ENCODE data around the gene RBMS3.

The RBMS3 gene

DNA sequence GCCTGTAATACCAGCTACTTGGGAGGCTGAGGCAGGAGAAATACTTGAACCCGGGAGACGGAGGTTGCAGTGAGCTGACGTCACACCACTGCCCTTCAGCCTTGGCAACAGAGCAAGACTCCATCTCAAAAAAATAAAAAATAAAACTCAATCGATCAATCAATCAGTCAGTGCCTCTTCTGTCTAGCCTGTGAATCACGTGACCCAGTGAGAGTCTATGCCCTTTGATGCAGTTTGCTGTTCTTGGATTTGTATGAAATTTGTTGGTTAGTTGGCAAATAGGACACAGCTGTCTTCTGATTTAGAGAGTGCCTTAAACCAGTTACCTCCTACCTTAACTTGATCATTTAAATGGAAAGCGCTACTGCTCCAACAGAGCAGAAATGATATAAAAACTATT is 3.6 kb upstream of the RBMS3 start:
- no peak for DNase-seq (ENCODE audit: low read depth in 2 of 2)

- DNase-seq (ENCODE audit: low read depth in 2 of 2), result no peak
Observed at GRCh38 chr3:29279286-29279685, 1.6 kb upstream of the RBMS3 start.

- no peak for DNase-seq (ENCODE audit: low read depth in 2 of 2)
Observed at GRCh38 chr3:29279806-29280205, 1.1 kb upstream of the RBMS3 start.

GRCh38 chr3:29281094-29281343 is 148 bp downstream of the RBMS3 start:
- DNase-seq (ENCODE audit: low read depth in 2 of 2), result no peak

GRCh38 chr3:29281344-29282241 is 722 bp downstream of the RBMS3 start:
- DNase-seq (ENCODE audit: low read depth in 2 of 2), result no peak

GRCh38 chr3:29282427-29283230 is 1.8 kb downstream of the RBMS3 start:
- no peak for DNase-seq (ENCODE audit: low read depth in 2 of 2)

GRCh38 chr3:29283231-29284119 is 2.6 kb downstream of the RBMS3 start:
- DNase-seq (ENCODE audit: low read depth in 2 of 2), result no peak

DNA sequence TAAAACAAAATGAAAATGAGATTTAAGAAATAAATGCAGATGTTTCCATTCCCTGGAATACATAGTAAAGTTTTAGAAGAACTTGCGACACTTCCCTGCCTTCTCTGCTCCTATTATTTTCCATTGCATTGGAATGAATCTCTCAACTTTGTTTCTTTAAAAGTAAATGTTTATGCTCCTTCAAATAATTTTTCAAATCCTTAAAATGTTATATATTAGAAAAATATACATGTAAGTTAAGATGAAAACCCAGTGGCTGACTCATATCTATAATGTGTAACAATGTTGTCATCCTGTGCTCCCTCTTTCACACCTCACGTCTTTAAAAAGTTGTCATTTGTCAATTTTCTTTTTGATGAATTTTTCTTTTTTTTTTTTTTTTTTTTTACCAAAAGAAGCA is 3.6 kb downstream of the RBMS3 start:
- no peak for DNase-seq (ENCODE audit: low read depth in 2 of 2)

GRCh38 chr3:29285471-29286071 is 4.7 kb downstream of the RBMS3 start:
- DNase-seq (ENCODE audit: low read depth in 2 of 2), result no peak

GRCh38 chr3:29286478-29287240 is 5.8 kb downstream of the RBMS3 start:
- DNase-seq (ENCODE audit: low read depth in 2 of 2), result no peak

- no peak for DNase-seq (ENCODE audit: low read depth in 2 of 2)
Observed at GRCh38 chr3:29290596-29290995, 9.7 kb downstream of the RBMS3 start.

DNA sequence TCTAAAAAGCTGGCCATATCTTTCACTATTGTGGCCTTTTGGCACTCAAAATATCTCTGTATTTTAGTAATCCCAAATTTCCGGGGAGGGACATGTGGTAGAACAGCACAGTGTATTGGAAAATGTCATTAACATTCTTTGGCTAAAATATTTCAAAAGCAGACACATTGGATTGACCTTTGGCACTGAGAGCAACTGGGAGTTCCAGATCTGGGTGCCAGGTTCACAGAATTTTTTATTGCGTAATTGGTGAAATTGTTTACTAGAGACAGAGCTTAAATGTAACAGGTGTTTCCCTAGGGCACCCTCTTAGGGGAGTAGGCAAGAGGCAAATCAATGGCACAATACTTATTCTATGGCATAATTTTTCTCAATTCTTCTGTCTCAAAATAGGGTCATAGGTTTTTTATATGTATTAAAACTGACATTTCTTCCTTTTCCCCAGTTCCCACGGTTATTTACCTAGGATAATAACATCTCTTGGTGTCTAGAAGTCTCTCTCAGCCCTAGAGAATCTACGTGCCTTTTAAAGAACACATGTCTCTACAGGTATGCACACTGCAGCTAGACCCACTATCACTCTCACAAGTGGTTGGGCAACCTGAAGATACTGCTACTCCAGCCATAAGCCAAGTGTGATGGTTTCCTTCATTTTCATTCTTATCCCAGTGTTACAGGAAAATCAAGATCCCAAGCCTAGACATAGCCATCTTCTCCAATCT is 10.6 kb downstream of the RBMS3 start:
- DNase-seq (ENCODE audit: low read depth in 2 of 2), result no peak

DNA sequence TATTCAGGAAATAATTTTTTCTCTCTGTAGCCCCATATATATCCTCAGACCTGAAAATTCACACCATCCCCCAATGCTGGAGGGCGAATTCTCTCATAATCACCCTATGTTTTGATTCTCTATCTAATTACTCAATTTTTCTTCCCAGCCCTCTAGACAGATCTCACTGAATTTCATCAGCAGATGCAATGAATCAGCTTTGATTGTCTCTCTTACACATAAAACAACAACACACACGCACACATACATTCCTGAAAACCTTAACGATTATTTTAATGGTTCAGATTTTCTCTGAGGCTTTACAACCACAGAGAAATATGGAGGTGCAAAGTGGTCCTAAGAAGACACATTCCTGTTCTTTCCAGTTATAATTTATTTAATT is 11.1 kb downstream of the RBMS3 start:
- DNase-seq (ENCODE audit: low read depth in 2 of 2), result no peak

DNA sequence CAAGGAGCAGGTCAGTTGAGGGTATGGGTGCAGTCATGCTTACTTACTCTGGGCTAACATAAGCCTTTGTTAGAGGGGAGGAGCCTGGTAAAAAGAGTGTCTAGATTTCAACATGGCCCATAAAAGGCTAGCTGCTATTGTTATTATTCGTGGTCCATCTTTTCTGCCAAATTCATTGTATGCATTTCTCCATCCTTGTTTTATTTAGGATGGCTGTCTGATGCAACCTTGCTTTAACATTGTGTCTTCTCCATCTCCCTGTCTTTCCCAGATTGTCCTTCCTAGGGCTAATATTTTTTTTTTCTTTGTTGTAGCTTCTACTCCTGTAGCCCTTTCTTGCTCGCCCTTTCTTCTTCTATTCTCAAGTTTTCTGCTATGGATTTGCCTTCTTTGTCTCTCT is 12.6 kb downstream of the RBMS3 start:
- DNase-seq (ENCODE audit: low read depth in 2 of 2), result no peak

DNA sequence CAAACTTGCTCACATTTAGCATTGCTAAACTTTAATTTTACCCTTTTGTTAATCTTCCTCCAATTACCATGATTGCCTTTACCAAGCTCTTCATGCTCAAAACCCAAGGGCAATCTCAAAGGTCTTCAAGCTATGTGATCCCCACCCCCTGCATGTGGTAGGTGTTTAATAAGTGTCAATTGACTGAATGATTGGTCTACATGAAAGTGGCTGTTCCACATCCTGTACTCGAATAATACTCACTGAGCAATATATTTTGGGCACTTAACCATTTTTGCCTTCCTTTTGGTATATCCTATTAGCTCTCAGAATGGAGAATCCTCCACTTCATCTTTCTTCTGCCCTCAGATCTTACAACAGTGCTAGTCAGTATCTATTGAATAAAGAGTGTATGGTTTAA is 17.1 kb downstream of the RBMS3 start:
- no peak for DNase-seq (ENCODE audit: low read depth in 2 of 2)

DNA sequence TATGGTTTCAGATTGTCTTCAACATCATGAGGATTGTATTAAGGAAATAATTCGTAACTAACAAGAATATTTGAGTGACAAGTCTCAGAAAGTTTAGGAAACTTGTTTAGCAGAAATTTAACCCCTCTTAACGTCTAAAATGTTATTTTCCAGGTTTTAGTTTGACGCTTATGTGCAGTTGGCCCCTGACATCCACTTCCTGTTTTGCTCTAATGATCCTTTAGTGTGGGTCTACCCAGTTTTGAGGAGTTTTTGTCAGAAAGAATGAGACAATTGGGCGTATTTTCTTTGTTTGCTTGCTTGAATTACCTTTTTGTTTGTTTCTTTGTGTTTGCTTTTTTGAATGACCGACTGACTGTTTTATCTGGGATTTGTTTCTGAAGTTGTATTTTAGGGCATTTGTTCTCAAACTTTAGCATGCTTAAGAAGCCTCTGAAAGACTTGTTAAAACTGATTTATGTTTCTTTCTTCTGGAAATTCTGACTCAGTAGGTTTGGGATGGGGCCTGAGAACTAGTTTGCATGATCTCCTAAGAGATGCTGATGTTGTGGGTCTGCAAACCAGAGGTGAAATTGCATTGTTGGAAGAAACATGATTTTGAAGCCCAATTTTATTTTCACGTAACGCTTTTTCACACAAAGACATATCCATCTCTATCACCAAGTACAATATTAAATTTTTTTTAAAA is 20.6 kb downstream of the RBMS3 start:
- no peak for DNase-seq (ENCODE audit: low read depth in 2 of 2)

DNA sequence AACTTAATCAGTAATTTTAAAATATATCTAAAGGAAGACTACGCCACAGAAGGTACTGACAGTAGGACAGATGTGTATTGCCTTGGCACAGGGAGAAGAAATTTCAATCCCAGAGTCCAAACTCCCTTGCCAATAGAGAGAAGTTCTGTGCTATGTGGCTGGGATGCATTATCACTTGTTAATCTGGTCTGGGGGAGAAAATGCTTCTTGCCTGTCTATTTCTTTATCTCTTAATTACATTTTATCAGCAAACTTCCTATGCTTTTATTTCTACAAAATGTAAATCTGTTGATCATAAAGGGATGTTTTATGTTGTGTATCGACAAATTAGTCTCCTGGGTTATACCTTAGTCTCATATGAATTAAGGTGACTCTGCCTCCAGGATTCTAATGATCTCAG is 21.7 kb downstream of the RBMS3 start:
- no peak for DNase-seq (ENCODE audit: low read depth in 2 of 2)

- no peak for DNase-seq (ENCODE audit: low read depth in 2 of 2)
Observed at GRCh38 chr3:29307295-29307694, 26.4 kb downstream of the RBMS3 start.

DNA sequence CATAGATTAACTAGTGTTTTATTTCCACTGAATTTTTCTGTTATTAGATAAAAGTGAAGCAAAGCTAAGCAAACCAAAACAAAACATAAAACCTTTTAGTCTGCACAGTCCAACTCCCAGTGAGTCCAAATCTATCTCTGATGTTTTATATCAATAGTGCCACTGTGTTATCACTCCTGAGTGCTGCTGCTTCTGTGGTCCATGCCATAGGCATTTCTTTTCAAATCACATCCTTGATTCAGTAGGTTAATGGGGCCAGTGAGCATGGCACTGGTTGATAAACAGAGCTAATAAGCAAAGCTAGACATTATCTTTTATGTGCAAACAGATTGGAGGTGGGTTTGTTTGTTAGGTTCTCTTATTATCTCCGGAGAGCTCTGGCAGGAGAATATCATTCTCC is 30.0 kb downstream of the RBMS3 start:
- no peak for DNase-seq (ENCODE audit: low read depth in 2 of 2)

- DNase-seq (ENCODE audit: low read depth in 2 of 2), result no peak
Observed at GRCh38 chr3:29311795-29312194, 30.9 kb downstream of the RBMS3 start.
